NCI-H2107 treated with DMSO at 0.1 percent for 48 hours (cell line): ENCODE data around the gene MED25.

Source experiments
- DNase-seq: peaks from one replicate; lab custom pipeline; 2025; ENCODE audit not compliant: unreplicated experiment; lab: John Stamatoyannopoulos, UW

MED25 gene

GRCh38 chr19:49839713-49840112, 21.6 kb downstream of the MED25 start:
- DNase-seq, result no peak

DNA sequence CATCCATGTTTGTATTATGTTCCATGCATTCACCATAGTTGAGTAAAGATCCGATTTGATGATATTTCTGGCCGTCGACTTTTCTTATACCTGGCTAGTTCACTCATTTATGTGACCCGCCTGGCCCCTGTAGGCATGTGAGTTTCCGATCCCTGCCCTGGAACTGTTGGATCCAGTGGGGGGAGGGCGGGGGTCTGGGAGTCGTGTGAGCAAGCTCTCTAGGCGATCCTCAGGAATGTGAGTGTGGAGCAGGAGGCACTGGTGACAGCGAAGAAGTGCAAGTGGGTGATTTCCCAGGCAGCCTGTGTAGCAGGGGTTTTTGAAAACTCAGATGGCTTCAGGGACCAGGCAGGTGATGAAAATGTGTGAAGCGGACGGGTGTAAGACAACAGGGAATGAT, 22.2 kb downstream of the MED25 start:
- DNase-seq, result no peak

- DNase-seq, result no peak
These were observed 22.7 kb downstream of the MED25 start for GRCh38 chr19:49840736-49841249.

GRCh38 chr19:49843265-49843664, 25.2 kb downstream of the MED25 start:
- no peak for DNase-seq

DNA sequence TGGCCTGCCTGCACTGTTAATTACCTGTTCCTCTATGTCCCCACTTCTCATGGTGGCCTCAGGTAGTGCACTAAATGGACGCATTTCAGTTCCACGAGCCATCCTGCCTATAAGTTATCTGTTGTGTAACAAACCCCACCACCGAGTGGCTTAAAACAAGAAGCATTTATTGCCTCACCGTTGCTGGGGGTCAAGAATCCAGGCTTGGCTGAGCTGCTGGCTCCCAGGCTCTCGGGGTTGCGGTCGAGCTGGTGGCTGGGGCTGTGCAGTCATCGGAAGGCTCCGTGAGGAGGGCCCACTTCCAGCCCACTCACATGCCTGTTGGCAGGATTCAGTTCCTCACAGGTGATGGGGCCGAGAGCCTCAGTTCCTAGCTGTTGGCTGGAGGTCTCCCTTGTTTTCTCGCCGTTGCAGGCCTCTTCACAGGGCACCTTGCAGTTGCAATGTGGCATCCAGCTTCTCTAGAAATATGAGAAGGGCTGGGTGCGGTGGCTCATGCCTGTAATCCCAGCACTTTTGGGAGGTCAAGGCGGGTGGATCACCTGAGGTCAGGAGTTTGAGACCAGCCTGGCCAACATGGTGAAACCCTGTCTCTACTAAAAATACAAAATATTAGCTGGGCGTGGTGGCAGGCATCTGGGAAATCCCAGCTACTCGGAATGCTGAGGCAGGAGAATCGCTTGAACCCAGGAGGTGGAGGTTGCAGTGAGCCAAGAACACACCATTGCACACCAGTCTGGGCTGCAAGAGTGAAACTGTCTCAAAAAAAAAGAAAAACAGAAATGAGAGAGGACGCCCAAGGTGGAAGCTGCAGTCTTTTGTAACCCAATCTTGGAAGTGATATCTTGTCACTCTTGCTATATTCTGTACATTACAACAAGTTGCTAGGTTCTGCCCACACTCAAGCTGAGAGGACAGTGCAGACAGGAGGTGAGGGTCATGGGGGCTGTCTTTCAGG, 26.3 kb downstream of the MED25 start:
- DNase-seq, result no peak

GRCh38 chr19:49845414-49845813, 27.3 kb downstream of the MED25 start:
- DNase-seq, result no peak

DNA sequence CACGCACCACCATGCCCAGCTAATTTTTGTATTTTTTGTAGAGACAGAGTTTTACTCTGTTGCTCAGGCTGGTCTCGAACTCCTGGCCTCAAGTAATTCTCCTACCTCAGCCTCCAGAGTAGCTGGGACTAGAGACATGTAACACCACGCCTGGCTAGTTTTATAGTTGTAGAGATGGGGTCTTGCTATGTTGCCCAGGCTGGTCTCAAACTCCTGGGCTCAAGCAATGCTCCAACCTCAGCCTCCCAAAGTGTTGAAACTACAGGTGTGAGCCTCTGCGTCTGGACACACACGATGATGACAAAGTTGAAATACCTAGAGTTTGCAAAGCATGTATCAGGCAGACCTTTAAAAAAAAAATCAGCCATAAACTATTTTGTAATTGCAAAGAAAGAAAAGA, 28.3 kb downstream of the MED25 start:
- no peak for DNase-seq

- no peak for DNase-seq
These were observed 29.9 kb downstream of the MED25 start for GRCh38 chr19:49847731-49848696.

GRCh38 chr19:49848938-49849337, 30.8 kb downstream of the MED25 start:
- no peak for DNase-seq

DNA sequence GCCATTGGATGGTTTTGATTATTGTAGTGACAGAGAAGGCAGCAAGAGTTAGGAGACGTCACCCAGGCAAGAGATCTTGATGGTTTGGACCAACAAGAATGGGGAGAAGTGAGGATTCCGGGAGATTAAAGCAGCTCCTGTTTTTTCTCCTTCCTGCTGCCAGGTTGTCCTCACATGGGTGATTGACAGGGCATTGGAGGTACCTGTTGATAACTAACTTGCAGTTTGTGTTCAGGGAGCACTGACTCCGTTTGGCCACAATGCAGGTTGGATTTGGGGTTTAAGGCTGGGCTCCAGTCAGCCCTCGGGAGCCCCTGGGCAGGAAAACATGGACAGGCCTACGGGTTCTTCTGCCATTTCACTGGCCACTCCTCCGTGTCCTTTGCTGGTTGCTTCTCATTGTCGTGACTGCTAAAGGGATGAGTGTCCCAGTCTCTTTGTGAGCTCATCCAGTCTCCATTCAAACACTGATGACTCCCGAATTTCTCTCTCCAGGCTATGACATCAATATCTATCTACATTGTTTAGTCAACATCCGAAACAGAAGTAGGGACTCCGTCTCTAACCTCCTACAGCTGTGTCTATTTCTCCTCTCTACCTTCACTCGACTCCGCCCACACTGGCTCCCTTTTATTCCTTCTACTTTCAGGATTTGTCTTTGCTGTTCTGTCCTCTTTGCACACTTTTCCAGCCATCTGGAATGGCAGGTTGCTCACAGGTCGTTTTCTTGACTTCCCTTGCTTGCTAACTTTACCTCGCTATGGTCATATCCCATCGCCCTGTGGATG, 31.5 kb downstream of the MED25 start:
- DNase-seq, result no peak

GRCh38 chr19:49850221-49850486, 32.1 kb downstream of the MED25 start:
- DNase-seq, result no peak

GRCh38 chr19:49850487-49851342, 32.6 kb downstream of the MED25 start, which contains the start of gene PTOV1:
Gene PTOV1 (plus strand): TSS chr19:49851159.
- peak; percentile 81 for DNase-seq

DNA sequence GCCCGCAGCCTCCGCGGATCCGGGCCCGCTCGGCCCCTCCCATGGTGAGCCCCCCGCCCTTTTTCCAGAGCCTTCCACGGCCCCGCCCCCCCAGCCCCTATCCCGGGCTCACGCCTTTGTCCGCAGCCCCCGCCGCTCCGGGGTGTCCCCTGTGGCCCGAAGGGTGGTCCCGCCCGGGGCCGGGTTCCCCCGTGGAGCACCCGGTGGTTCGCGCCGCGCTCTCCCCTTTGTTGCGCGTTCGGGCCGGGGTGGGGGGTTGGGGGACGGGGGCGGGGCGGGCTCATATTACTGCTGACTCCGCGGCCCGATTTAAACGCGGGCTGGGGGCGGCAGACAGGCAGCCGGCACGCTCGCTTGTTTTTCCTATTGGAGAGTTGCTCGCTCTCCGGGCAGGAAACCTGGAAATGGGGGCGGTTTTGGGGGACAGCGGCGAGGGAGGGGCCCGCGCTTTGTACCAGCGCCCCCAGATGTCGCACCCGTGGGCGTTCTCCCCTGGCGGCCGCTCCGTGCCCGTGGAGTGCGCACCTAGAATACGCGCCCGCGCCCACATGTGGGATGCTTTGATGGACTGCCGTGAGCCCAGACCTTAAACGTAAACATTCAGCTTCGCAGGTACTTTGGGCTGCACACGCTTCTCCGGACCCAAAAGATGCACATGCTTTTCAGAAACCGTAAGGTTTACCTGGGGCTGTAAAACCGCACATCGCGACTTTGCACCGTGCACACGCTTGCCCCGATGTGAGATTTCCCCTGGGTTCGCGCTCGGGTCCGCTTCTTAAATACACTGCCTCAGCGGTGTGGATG, 33.6 kb downstream of the MED25 start:
- no peak for DNase-seq

DNA sequence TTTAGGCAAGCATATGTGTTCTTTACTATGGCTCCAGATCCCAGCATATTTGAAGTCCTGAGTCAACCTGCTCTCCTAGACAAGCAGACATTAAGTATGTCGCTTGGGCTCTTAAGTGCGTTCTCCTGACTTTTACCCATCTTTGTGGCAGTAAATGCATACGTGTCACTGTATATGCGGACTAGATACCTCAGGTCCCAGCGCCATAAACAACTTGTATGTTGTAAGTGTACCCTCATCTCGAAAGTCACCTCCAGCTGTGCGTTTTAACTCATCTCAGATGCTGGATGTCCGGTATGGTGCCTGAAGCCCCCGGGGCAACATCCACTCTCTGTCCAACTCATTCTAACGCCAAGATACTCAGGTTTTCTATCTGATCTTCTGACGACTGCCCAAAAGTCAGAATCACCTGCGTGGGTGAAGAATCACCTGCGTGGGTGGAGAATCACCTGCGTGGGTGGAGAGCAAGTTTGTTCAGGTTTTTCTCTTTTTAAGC, 34.6 kb downstream of the MED25 start:
- no peak for DNase-seq

- DNase-seq, result no peak
These were observed 35.8 kb downstream of the MED25 start for GRCh38 chr19:49853852-49854377.

GRCh38 chr19:49854378-49855263, 36.5 kb downstream of the MED25 start:
- DNase-seq, result no peak

DNA sequence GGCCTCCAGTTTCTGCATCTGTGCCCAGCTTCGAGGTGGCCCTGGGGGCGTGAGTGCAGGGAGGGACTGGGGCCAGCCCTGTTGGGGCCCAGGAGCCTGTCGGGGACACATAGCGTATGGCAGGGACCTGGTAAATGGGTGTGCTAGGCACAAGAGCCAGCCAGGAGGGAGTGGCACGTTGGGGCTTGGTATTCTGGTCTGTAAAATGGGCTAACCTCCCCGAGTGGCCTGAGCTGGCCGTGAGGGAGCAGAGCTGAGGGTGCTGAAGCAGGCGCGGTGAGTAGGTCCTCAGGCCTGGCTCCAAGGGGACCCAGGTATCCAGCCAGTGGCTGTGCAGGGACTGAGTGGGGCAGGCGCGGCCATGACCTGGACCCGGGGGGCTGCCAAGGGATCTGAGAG, 37.2 kb downstream of the MED25 start:
- no peak for DNase-seq
